CD4-positive, alpha-beta T cell treated with Interleukin-10 for 1 hour (primary cell): ENCODE measurements around the gene IDUA.
"Not testable (repeated sequence)": the region's sequence is repeated elsewhere in the genome, so short reads cannot be mapped to it uniquely, and the experiment has no call there.

Experiments used
- DNase-seq: peaks from one replicate; pipeline ENCODE4 v3.0.0-alpha.2; 2020

The IDUA gene

DNA sequence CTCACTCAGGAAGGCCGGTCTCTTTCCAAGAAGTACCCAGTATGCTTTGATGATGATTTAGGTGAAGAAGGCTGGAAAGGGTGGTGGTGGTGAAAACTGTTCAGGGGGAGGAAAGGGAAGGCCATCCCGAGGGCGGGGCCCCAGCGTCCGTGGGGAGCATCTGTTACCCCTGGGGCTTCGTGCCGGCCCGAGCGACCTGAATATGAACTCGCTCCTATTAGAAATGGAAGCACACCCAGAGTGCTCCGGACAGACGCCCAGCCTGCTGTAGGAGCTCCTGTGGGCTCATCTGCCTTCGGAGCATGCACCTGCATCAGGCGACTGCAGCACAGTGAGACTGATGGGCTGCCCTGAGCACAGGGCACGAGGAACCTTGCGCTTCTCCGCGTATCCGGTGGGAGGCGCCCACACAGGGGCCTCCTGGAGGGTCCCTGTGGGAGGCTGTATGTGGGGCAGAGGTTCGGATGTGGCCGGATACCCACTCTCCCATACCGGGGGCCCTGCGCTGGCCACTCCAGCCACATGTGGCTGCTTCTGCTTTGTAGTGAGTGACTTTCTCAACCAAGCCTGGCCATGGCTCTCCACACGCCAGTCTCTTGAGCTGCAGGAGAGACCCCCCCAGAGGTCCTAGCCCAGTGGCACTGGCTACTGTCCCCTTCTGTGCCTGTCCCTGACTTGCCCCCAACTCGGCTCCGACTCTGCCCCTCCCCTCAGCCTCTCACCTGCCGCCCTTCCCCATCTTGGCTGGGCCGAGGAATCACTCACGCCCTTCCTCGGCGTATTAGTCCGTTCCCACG lies 61.3 kb downstream of the IDUA start:
- no peak for DNase-seq

DNA sequence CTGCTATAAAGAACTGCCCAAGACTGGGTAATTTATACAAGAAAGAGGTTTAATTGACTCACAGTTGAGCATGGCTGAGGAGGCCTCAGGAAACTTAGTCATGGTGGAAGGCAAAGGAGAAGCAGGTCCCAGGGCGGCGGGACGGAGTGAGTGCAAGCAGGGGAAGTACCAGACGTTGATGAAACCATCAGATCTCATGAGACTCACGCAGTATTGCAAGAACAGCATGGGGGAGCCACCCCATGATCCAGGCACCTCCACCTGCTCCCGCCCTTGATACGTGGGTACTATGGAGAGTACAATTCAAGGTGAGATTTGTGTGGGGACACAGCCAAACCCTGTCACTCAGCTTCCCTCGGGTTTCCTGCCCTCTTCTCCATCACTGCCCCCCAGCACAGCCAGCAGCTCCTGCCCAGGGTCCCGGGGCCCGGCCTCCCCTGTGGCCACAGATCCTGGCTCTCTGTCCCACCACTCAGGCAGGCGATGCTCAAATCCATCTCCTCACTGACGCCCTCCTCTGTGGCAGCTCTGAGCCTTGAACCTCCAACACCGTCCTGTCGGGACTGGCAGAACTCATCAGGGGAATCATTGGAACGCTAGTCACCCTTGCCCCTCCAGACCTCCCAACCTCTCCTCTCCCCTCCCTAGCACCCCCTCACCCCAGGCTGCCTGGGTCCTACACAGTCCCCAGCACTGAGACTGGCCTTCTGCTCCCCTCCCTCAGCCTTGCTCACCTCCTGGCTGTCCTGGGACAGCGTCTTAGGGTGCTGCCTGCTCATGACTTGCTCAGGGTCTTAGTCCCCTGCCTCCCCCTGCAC lies 62.1 kb downstream of the IDUA start:
- DNase-seq: no peak

GRCh38 chr4:1049591-1049905 lies 62.7 kb downstream of the IDUA start:
- no peak for DNase-seq

- no peak for DNase-seq
These were observed 63.8 kb downstream of the IDUA start for GRCh38 chr4:1050486-1051213.

GRCh38 chr4:1051472-1051871 lies 64.6 kb downstream of the IDUA start:
- no peak for DNase-seq

- no peak for DNase-seq
These were observed 65.4 kb downstream of the IDUA start for GRCh38 chr4:1052231-1052671.

GRCh38 chr4:1053080-1053661 lies 66.3 kb downstream of the IDUA start:
- no peak for DNase-seq

DNA sequence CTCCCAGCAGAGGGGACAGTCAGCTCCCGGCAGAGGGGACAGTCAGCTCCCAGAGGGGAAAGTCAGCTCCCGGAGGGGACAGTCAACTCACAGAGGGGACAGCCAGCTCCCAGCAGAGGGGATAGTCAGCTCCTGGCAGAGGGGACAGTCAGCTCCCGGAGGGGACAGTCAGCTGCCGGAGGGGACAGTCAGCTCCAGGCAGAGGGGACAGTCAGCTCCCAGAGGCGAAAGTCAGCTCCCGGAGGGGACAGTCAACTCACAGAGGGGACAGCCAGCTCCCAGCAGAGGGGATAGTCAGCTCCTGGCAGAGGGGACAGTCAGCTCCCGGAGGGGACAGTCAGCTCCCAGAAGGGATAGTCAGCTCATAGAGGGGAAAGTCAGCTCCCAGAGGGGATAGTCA lies 67.0 kb downstream of the IDUA start:
- not testable (repeated sequence) for DNase-seq
